ENCODE data around the gene C19orf67.

GRCh38 chr19:14135355-14135754 lies 49.8 kb upstream of the C19orf67 start:
- 0 out of 2 replicates have a peak, but pooled peaks have one; percentile 19 for TF ChIP-seq POLR2AphosphoS5 (IDR thresholded peaks at IDR 0.05; ENCODE audit: low read depth, low read length)
- TF ChIP-seq TAF1 (IDR thresholded peaks at IDR 0.05; ENCODE audit: borderline replicate concordance, insufficient read depth, low read length): no peak
- TF ChIP-seq REST (IDR thresholded peaks at IDR 0.05; ENCODE audit: insufficient read depth in 1 of 2, low read depth in 2 of 2, low read length in 2 of 2): no peak
- no peak for TF ChIP-seq FOXP2 (optimal IDR thresholded peaks at IDR 0.05; ENCODE audit: borderline replicate concordance, extremely low read depth, extremely low read length, insufficient read depth)
- no peak for TF ChIP-seq SIN3A (IDR thresholded peaks at IDR 0.05; ENCODE audit: borderline replicate concordance, insufficient read depth, low read length)
